K562 (cell line): Measurements from ENCODE around the gene EBI3. TPM values are rescaled to one million over a fixed set of nuclear protein-coding genes. Genes with fewer than 3 reads are reported as not detected.
A peak's percentile ranks its signal among the peaks of the same experiment; 100 is the strongest.

ENCODE experiments used
- ARHGAP35 ChIP-seq: fragments of 450-650 bp; IDR thresholded peaks from 2 replicates; pipeline ENCODE4 v1.6.1; 2018; ENCODE audit not compliant: partially characterized antibody
- CBFA2T3 ChIP-seq: fragments of 450-650 bp; IDR thresholded peaks from 2 replicates; pipeline ENCODE4 v1.6.1; 2017
- CC2D1A ChIP-seq: fragments of 450-650 bp; IDR thresholded peaks from 2 replicates; pipeline ENCODE4 v1.6.1; 2017; ENCODE audit warnings: mild to moderate bottlenecking
- FOXK2 ChIP-seq, 2 experiments: fragments of 450-650 bp; IDR thresholded peaks in 1 of 2; conservative IDR thresholded peaks in 1 of 2; 2 replicates each; pipeline ENCODE4 v1.6.1; 2016; ENCODE audit warnings: low read depth in 2 of 2, mild to moderate bottlenecking in 1 of 2
- HDAC1 ChIP-seq, 2 experiments: fragments of 450-650 bp; IDR thresholded peaks; 2 replicates each; pipeline ENCODE4 v1.6.1; 2016 to 2017; ENCODE audit warnings: inconsistent platforms in 1 of 2, mild to moderate bottlenecking in 1 of 2, moderate library complexity in 1 of 2
- MYBL2 ChIP-seq, 2 experiments: fragments of 450-650 bp in 1 of 2; sonication (generic) in 1 of 2; formaldehyde crosslinking in 1 of 2; IDR thresholded peaks; 2 replicates each; pipeline versions ENCODE4 v1.6.1 to v1.8.1; 2017 to 2022; ENCODE audit warnings: borderline replicate concordance in 1 of 2, inconsistent platforms in 1 of 2, low read depth in 1 of 2, mild to moderate bottlenecking in 1 of 2, missing genetic modification reagents in 1 of 2, moderate library complexity in 1 of 2
- NBN ChIP-seq: fragments of 450-650 bp; IDR thresholded peaks from 2 replicates; pipeline ENCODE4 v1.6.1; 2016; ENCODE audit warnings: low read depth, mild to moderate bottlenecking
- NCOA1 ChIP-seq: fragments of 450-650 bp; IDR thresholded peaks from 2 replicates; pipeline ENCODE4 v1.6.1; 2016; ENCODE audit warnings: low read depth
- NCOA4 ChIP-seq: fragments of 450-650 bp; IDR thresholded peaks from 2 replicates; pipeline ENCODE4 v1.6.1; 2018; ENCODE audit warnings: mild to moderate bottlenecking; ENCODE audit not compliant: partially characterized antibody
- PHB ChIP-seq: fragments of 250-450 bp; sonication (Bioruptor Pico); IDR thresholded peaks from 2 replicates; pipeline ENCODE4 v1.5.0; 2021
- THRAP3 ChIP-seq: fragments of 450-650 bp; IDR thresholded peaks from 2 replicates; pipeline ENCODE4 v1.6.1; 2016; ENCODE audit warnings: mild to moderate bottlenecking, inconsistent platforms, borderline replicate concordance
- ZBTB26 ChIP-seq: fragments of 450-650 bp; formaldehyde crosslinking; IDR thresholded peaks from 2 replicates; pipeline ENCODE4 v1.4.0; 2022; ENCODE audit warnings: missing genetic modification characterization
- ZNF57 ChIP-seq: fragments of 450-650 bp; formaldehyde crosslinking; IDR thresholded peaks from 2 replicates; pipeline ENCODE4 v1.4.0; 2020; ENCODE audit warnings: mild to moderate bottlenecking, moderate library complexity
- polyA plus RNA-seq, 8 experiments: library from polyadenylated mRNA; depleted of rRNA in 4 of 8; stranded (reverse) in 5 of 8; unstranded in 3 of 8; fragments of >200 nt; fragmentation: Nextera tagmentation in 2 of 8; fragmentation: Illumina TruSeq in 1 of 8; extraction: Ambion mirVana in 2 of 8; extraction: Trizol in 1 of 8; gene quantifications; 2 replicates each; pipeline versions ENCODE4 v1.2.1 to v1.2.3, GENCODE V29; 2011 to 2014; ENCODE audit warnings: inconsistent platforms in 1 of 8, missing spikeins in 1 of 8
- total RNA-seq, 7 experiments: library from RNA; depleted of rRNA in 6 of 7; stranded (reverse); fragments of >200 nt in 6 of 7; fragmentation: Illumina TruSeq in 2 of 7; extraction: Trizol in 2 of 7; gene quantifications; 2 replicates each; pipeline versions ENCODE4 v1.2.1 to v1.2.3, GENCODE V29; 2011 to 2021; ENCODE audit warnings: low replicate concordance in 1 of 7

Gene EBI3
- total and polyA plus RNA-seq, 9 of the 15 experiments (the other 6 are each of a cell fraction or from before 2014, with no cell fraction given) = 0.08 to 0.35 (median 0.22) TPM; not detected in 6

- TF ChIP-seq ZNF57 (CRISPR knock-in tag) (no peak), PHB (CRISPR knock-in tag) (no peak), FOXK2 (conservative IDR thresholded peaks at IDR 0.05 in 1 of 2, IDR thresholded peaks at IDR 0.05 in 1 of 2; ENCODE audit: low read depth in 2 of 2) (0 out of 4 replicates have a peak, but pooled peaks of 1 of the 2 experiments have one; percentile 5), HDAC1 (IDR thresholded peaks at IDR 0.05) (peak in 1 of 2 experiments; percentile 7; a peak in 1 of 4 replicates), THRAP3 (0 out of 2 replicates have a peak, but pooled peaks have one; percentile 22), ARHGAP35 (peak; percentile 36), MYBL2 (IDR thresholded peaks at IDR 0.05; ENCODE audit: low read depth) (0 out of 2 replicates have a peak, but pooled peaks have one; percentile 19), MYBL2 (CRISPR knock-in tag; IDR thresholded peaks at IDR 0.05; ENCODE audit: borderline replicate concordance) (no peak), CC2D1A (peak; percentile 27; the same call in 1 of the 2 replicates), NCOA4 (peak; percentile 20), CBFA2T3 (no peak), NCOA1 (no peak), ZBTB26 (CRISPR knock-in tag) (0 out of 2 replicates have a peak, but pooled peaks have one; percentile 7), NBN (no peak)
Measured at GRCh38 chr19:4227771-4228170, 1.6 kb upstream of the EBI3 start (continued).
